IPS-18c (cell line): Measurements from ENCODE around the gene CGGBP1.

ENCODE experiments used
- H3K4me3 ChIP-seq: 2 replicates; pipeline ENCODE4 v1.7.0; 2013; ENCODE audit warnings: low read depth, mild to moderate bottlenecking, low read length, moderate library complexity; ENCODE audit not compliant: insufficient read depth
- H3K9me3 ChIP-seq: one replicate; pipeline ENCODE4 v1.6.1; 2013; ENCODE audit warnings: mild to moderate bottlenecking, low read length, moderate library complexity; ENCODE audit not compliant: control insufficient read depth, insufficient read depth

Gene CGGBP1

GRCh38 chr3:88058581-88059379, at the start of gene CGGBP1, which contains the start of gene ZNF654:
TSS of gene CGGBP1 (minus strand) at chr3:88059005. CDS start at chr3:88055976, 3,029 bp downstream.
TSS of gene ZNF654 (plus strand) at chr3:88059255. CDS start at chr3:88059320, 65 bp downstream.
- Histone ChIP-seq H3K4me3 (peak within 1 kb of the TSS; percentile 90), H3K9me3 (no peaks in the 10 kb centered on the region)

- no peak overlapping the region for H3K4me3 ChIP-seq
- H3K9me3 ChIP-seq = peaks cover 2% of the 10 kb centered on the region
Observed at GRCh38 chr3:88105325-88105724, 46.5 kb upstream of the CGGBP1 start.

GRCh38 chr3:88101142-88101541, 42.3 kb upstream of the CGGBP1 start:
- Histone ChIP-seq H3K4me3 (no peak overlapping the region), H3K9me3 (peaks cover 2% of the 10 kb centered on the region)

- H3K4me3 ChIP-seq = no peak overlapping the region
- H3K9me3 ChIP-seq = no peaks in the 10 kb centered on the region
Observed at GRCh38 chr3:88093266-88093665, 34.5 kb upstream of the CGGBP1 start.

- Histone ChIP-seq H3K4me3 (no peak overlapping the region), H3K9me3 (no peaks in the 10 kb centered on the region)
Observed at GRCh38 chr3:88092270-88092669, 33.5 kb upstream of the CGGBP1 start.

- no peak overlapping the region for H3K4me3 ChIP-seq
- H3K9me3 ChIP-seq = no peaks in the 10 kb centered on the region
Observed at GRCh38 chr3:88090681-88091080, 31.9 kb upstream of the CGGBP1 start.

GRCh38 chr3:88084097-88084501, 25.3 kb upstream of the CGGBP1 start:
- Histone ChIP-seq H3K9me3 (no peaks in the 10 kb centered on the region), H3K4me3 (no peak overlapping the region)

- Histone ChIP-seq H3K4me3 (no peak overlapping the region), H3K9me3 (no peaks in the 10 kb centered on the region)
Observed at GRCh38 chr3:88082854-88083253, 24.0 kb upstream of the CGGBP1 start.

- Histone ChIP-seq H3K4me3 (no peak overlapping the region), H3K9me3 (no peaks in the 10 kb centered on the region)
Observed at GRCh38 chr3:88078932-88079331, 20.1 kb upstream of the CGGBP1 start.

- H3K4me3 ChIP-seq = no peak overlapping the region
- no peaks in the 10 kb centered on the region for H3K9me3 ChIP-seq
Observed at GRCh38 chr3:88076712-88077111, 17.9 kb upstream of the CGGBP1 start.

GRCh38 chr3:88075497-88075896, 16.7 kb upstream of the CGGBP1 start:
- no peaks in the 10 kb centered on the region for H3K9me3 ChIP-seq
- H3K4me3 ChIP-seq = no peak overlapping the region

GRCh38 chr3:88075072-88075471, 16.3 kb upstream of the CGGBP1 start:
- Histone ChIP-seq H3K9me3 (no peaks in the 10 kb centered on the region), H3K4me3 (no peak overlapping the region)

- H3K9me3 ChIP-seq = no peaks in the 10 kb centered on the region
- H3K4me3 ChIP-seq = no peak overlapping the region
Observed at GRCh38 chr3:88061746-88062145, 2.9 kb upstream of the CGGBP1 start.

GRCh38 chr3:88059380-88060170, 770 bp upstream of the CGGBP1 start:
- Histone ChIP-seq H3K4me3 (peak overlapping the region; percentile 81), H3K9me3 (no peaks in the 10 kb centered on the region)

- H3K9me3 ChIP-seq = no peaks in the 10 kb centered on the region
- peak overlapping the region; percentile 90 for H3K4me3 ChIP-seq
Observed at GRCh38 chr3:88058306-88058580, 562 bp downstream of the CGGBP1 start.

- Histone ChIP-seq H3K9me3 (no peaks in the 10 kb centered on the region), H3K4me3 (peak overlapping the region; percentile 90)
Observed at GRCh38 chr3:88057630-88058305, 1.0 kb downstream of the CGGBP1 start.

- Histone ChIP-seq H3K4me3 (no peak overlapping the region), H3K9me3 (no peaks in the 10 kb centered on the region)
Observed at GRCh38 chr3:88046766-88047165, 12.0 kb downstream of the CGGBP1 start.

GRCh38 chr3:88044411-88044810, 14.4 kb downstream of the CGGBP1 start:
- Histone ChIP-seq H3K9me3 (no peaks in the 10 kb centered on the region), H3K4me3 (no peak overlapping the region)
